Fibroblast of lung (primary cell): Measurements from ENCODE around the gene TAP1.
"Not testable (repeated sequence)": the region's sequence is repeated elsewhere in the genome, so short reads cannot be mapped to it uniquely, and the experiment has no call there.

ENCODE experiments used
- EZH2 ChIP-seq: IDR thresholded peaks from 2 replicates; pipeline ENCODE4 v1.5.1; 2012; ENCODE audit warnings: low read length, control low read depth, mild to moderate bottlenecking; ENCODE audit errors: missing control alignments
- TF ChIP-seq, protein P1 (sequence below), 2 donors: IDR thresholded peaks in 1 of 2; conservative IDR thresholded peaks in 1 of 2; 1 replicate in 1 of 2; 2 replicates in 1 of 2; pipeline ENCODE4 v1.5.1; 2011 to 2012; ENCODE audit warnings: low read length in 2 of 2, control low read depth in 1 of 2, inconsistent platforms in 1 of 2, low read depth in 1 of 2, mild to moderate bottlenecking in 1 of 2

DNA sequence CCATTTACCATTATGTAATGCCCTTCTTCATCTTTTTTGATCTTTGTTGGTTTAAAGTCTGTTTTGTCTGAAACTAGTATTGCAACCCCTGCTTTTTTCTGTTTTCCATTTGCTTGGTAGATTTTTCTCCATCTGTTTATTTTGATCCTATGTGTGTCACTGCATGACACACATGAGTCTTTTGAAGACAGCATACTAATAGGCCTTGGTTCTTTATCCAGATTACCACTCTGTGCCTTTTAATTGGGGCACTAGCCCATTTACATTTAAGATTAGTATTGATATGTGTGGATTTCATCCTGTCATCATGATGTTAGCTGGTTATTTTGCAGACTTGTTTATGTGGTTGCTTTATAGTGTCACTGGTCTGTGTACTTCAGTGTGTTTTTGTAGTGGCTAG lies 48.1 kb downstream of the TAP1 start:
- TF ChIP-seq, protein P1, sequence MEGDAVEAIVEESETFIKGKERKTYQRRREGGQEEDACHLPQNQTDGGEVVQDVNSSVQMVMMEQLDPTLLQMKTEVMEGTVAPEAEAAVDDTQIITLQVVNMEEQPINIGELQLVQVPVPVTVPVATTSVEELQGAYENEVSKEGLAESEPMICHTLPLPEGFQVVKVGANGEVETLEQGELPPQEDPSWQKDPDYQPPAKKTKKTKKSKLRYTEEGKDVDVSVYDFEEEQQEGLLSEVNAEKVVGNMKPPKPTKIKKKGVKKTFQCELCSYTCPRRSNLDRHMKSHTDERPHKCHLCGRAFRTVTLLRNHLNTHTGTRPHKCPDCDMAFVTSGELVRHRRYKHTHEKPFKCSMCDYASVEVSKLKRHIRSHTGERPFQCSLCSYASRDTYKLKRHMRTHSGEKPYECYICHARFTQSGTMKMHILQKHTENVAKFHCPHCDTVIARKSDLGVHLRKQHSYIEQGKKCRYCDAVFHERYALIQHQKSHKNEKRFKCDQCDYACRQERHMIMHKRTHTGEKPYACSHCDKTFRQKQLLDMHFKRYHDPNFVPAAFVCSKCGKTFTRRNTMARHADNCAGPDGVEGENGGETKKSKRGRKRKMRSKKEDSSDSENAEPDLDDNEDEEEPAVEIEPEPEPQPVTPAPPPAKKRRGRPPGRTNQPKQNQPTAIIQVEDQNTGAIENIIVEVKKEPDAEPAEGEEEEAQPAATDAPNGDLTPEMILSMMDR (conservative IDR thresholded peaks at IDR 0.05 in 1 of 2, IDR thresholded peaks at IDR 0.05 in 1 of 2; ENCODE audit: low read depth in 1 of 2, low read length in 2 of 2): not testable (repeated sequence)
- not testable (repeated sequence) for TF ChIP-seq EZH2
